GM18861 (cell line): ENCODE measurements around the gene TALDO1.

Experiments
- ATAC-seq: cut with Tn5 transposase; IDR thresholded peaks from one replicate; pipeline ENCODE4 v1.9.1; 2021; ENCODE audit not compliant: unreplicated experiment

Gene TALDO1

DNA sequence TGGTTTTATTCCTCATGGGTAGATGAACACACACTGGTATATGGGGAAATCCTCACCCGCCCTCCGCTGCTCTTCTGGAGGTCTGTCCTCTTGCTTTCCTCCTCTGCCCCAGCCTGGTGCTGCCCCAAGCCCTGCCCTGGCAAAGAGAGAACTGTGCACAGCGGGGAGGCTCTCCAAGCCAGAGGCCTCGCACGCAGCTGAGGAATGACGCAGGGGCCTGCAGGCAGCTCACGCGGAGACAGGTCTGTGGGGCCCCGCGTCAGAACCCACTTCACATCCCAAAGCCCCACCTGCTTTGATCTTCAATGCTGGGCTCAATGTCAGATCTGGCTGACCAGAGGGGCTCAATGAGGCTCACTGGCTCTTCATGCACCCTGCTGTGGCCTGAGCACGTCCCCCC is 20.0 kb downstream of the TALDO1 start:
- no peak for ATAC-seq

GRCh38 chr11:769887-770641 is 22.8 kb downstream of the TALDO1 start:
- no peak for ATAC-seq

GRCh38 chr11:770642-771616 is 23.7 kb downstream of the TALDO1 start:
- ATAC-seq: no peak

DNA sequence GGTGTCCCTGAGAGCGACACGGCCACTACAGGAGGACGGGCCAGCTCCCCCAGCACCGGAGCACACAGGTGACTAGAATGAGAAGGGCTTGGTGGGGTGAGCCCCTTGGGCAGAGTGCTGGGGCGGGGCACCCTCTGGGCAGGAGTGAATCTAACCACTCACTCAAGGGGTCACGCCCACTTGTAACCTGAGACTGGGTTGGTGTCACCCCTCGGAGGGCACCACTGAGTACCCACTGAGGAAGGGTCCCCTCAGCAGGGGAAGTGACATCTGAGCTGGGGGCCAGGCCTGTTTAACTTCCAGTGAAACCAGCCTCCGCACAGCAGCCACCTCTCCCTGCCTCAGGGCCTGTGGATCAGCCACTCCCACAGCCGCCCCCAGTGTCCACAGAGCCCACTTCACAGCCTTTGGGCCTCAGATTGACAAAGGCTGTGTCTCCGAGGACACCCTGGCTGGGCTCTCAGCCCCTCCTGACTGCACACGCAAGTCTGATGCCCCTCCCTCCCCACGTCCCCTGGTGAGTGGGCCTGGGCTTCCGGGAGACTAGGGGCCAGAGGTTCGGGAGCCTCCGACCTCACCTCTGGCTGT is 24.4 kb downstream of the TALDO1 start:
- ATAC-seq: no peak

DNA sequence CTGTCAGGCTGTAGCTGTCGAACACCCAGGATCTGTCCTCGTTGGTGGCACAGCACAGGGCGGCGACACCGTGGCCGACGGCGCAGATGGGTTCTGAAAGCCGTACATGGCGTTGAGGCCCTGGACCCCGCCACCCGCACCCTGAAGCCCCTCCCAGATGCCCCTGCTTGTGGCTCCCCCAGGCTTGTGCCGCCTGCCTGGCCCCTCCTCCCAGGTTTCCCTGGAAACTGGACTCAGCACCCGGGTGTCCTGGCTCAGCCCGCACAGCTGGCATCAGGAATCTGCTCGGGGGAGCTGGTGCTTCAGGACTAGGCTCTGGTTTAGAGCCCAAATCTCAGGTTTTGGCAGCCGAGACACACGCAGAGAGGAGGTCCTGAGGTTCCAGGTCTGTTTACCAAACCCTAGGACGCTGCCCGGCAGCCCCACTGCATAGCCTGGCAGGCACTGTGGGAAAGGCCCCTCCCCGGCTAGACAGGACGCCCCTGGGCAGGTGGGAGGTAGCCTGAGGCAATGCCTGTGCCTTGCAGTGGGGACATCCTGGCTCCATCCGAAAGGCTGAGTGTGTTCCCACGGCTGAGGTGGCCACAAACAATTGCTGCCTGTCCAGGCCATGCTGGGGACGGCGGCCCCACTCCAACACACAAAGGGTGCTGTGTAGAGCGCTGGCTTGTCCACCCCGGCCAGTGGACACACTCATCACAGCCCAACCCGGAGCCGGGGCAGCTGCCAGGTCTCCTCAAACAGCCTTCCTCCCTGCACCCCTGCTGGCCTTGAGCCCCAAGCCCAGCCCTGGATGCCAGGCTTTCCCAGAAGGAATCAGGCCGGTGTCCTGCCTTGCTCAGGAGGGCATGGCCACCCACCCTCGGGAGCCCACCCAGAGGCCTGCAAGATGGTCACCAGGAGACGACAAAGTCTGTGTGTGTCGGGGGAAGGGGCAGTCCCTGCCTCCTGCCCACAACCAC is 25.4 kb downstream of the TALDO1 start:
- ATAC-seq: no peak

GRCh38 chr11:773425-773824 is 26.2 kb downstream of the TALDO1 start:
- ATAC-seq: no peak

DNA sequence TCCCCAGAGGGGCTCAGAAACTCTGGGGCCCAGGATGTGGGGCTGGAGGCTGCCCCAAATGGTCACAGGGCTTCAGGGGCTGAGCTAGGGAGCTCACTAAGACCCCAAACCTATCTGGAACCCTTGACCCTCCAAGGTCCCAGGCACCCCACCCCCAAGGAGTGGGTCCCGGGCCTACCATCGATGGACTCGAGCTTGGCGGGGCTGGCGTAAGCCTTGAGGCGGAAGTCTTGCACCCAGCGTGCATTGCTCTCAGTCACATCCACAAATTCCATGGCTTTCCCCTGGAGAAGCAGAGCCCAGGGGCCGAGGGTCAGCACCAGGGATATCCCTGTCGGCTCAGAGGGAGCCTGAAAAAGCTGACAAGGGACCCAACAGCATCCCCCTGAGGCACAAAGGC is 26.6 kb downstream of the TALDO1 start:
- no peak for ATAC-seq

- no peak for ATAC-seq
Observed at GRCh38 chr11:774873-775592, 27.8 kb downstream of the TALDO1 start.

GRCh38 chr11:776263-776560 is 28.9 kb downstream of the TALDO1 start:
- ATAC-seq: no peak

DNA sequence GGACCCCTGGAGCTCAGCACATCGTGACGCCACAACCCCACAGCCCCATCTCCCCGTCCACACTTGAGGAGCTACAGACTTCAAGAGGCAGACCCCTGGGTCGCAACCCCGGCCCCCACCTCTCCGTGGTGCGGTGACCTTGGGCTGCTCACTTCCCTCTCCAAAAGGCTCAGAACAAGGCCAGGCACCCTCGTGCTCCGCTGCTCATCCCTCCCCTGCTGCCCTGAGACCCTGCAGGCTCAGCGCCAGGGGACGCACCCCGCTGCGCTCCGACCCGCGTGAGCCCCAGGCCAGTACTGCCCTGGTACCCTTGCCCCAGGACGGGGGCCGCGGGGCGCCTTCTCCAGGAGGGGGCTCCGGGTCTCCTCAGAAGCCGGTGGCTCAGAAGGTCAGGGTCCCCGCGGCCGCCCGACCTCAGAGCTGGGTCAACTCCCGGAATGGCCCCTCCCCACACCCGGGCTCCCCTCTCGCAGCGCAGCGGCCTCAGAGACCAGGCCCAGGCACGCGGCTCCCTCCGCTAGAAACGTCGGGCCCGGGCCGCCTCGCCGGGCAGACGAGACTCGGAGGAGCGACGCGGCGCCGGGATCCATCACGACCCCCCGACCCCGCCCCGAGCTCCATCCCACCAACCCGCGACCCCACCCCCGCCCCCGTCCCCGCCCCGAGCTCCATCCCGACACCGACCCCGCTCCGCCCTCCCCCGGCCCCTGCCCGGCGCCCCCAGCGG is 29.5 kb downstream of the TALDO1 start:
- ATAC-seq: no peak

DNA sequence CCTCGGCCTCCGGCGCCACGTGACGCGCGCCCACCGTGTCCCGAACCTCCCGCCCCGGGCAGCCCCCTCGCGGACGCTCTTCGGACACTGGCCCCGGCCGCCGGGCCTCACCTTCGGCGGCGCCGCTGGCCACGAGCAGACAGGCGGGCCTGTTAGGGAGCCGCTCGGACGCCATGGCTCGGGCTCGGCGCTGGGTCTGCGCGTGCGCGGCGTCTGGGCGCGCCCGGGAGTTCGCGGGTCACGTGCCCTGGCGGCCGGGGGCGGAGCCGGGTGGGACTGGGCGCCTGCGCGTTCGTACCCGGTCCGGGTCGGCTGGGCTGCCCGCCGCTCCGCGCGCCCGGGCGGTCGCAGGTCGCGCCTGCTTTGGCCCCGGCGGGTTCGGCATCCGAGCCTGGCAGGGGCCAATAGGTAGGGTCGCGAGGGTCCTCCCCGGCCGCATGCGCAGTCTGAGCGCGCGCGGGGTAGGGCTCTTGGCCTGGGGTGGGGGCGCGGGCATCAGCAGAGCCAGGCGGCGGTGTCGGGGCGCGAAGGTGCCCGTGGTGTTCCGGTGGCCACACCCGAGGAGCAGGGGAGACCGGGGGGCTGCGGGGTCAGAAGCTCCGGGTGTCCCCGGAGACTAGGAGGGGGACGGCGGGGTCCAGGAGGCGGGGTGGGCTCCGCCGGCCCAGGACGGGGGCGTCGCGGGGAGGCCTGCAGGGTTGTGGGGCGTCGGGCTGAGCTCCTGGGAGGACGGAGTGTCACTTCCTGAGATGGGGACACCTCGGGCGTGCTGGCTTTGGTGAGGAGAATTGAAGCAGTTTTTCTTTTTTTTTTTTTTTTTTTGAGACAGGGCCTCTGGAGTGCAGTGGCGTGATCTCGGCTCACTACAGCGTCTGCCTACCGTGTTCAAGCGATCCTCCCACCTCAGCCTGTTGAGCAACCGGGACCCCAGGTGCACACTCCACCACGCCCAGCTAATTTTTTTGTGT is 30.3 kb downstream of the TALDO1 start, which contains the start of gene GATD1:
TSS of gene GATD1 (minus strand) at position 200 of the 968 bp plus-strand sequence. CDS start at position 175, 25 bp downstream.
- peak; percentile 64 for ATAC-seq

- ATAC-seq: no peak
Observed at GRCh38 chr11:778976-779954, 32.0 kb downstream of the TALDO1 start.

DNA sequence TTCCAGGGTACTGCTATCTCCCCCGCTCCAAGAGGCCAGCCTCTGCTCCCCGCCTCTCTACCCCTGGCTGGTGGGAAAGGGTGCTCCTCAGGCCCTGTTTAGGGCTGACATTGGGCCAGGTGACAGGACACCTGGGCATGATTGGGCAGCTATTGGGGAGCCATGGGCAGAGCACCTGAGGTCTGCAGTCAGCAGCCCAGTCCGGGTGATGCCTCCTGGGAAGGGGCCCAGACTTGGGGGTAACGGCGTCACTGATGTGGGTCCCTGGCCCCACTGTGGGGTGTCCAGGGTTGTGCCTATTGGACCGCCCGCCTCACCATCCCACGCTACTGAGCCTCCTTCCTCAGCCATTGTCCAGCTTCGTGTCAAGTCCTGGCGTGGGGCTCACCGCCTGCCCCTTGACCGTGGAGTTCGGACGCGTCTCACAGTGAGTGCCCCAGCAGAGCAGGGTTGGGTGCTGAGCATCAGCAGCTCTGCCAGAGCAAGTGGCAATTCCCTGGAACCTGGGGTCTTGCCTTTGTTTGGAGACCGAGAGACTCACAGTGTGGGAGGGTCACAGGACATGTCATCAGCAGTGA is 32.8 kb downstream of the TALDO1 start:
- ATAC-seq: no peak

DNA sequence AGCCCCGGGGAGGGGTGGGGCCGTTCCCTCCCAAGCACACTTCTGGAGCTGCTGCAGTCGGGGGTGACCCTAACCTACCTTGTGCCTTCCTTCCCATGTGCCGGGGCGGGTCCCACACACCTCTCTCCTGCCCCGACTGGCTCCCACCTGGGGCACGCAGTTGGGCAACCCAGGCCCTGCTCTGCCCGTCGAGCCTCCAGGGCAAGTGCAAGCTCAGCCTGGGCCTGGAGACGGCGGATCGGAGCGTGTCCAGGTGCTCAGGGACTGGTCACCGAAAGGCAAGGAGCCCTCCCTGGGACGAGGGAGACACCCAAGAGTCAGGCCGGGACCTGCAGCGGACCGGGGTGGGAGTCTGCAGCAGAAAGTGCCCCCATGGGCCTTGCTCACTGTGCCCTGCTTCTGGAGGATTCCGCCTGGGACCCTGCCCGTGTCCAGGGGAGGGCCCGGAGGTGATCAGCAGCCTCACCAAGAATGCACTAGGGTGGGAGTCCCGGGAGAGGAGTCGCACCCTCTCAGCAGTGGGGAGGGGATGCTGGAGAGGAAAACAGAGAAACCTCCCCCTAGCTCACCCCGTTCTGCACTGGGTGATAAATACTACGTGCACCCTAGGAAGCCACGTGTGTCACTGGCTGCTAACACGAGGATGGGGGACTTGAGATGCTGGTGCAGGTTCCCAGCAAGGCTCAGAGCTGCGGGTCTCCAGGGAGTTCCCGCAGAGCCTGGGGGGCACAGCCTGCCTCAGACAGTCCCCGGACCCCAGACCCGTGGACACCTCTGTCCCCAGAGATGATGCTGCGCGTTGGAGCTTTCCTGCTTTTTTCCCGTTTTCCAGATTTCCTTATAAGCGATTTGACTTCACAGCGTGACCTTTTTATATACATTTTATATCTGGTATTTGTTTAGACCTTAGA is 35.3 kb downstream of the TALDO1 start:
- no peak for ATAC-seq

DNA sequence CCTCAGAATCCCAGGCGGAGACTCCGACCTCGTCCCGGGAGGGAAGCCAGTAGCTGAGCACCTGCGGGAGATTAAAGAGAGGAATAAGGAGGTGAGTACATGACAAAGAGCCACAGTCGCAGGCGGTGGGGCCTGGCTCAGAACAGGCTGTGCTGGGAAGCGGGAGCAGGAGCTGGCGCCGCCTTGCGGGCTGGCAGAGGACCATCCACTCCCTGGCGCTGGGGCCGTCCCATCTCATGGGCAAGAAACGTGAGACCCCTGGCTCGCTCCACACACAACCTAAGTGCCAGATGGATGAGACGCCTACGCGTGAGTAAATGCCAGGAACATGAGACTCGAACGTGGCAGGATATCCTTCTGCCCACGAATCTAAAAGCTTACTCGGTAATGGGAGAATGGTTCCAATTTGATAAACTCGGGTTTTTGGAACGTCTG is 36.3 kb downstream of the TALDO1 start:
- ATAC-seq: no peak
